K562 (cell line): ENCODE results near the gene PANX1. TPM values are rescaled to one million over a fixed set of nuclear protein-coding genes. Genes with fewer than 3 reads are reported as not detected.

Source experiments
- ATAC-seq: fragments of 200-7000 bp; cut with Tn5 transposase; 3 replicates; pipeline ENCODE4 v1.9.1; 2020; ENCODE audit warnings: moderate library complexity
- BruUV-seq: library from RNA; stranded (reverse); fragments of 400-500 nt; replicated peaks from 2 replicates; lab custom pipeline; 2021; lab: Mats Ljungman, UMichigan
- CTCF ChIA-PET: fragments of 300-600 bp; formaldehyde crosslinking; extraction: SDS; loops from one replicate; lab custom pipeline; 2021; ENCODE audit warnings: low intra/inter-chr PET ratio; lab: Yijun Ruan, JAX
- POLR2A ChIA-PET: fragments of 300-600, 350-650 bp; sonication (Branson Sonifier 250); formaldehyde crosslinking; extraction: SDS; loops from one replicate; lab custom pipeline; 2021; ENCODE audit warnings: antibody characterized with exemption, inconsistent platforms; lab: Yijun Ruan, JAX
- DNase-seq, 4 experiments: peaks; one replicate each; pipeline versions ENCODE4 v3.0.0 to v3.0.0-alpha.2; 2011 to 2018; ENCODE audit warnings: low spot score in 3 of 4, mixed read lengths in 3 of 4; ENCODE audit errors: extremely low read depth in 1 of 4
- FAIRE-seq: peaks from 2 replicates; lab custom pipeline; 2011; peaks lifted over from hg19 to GRCh38; lab: Jason Lieb, UNC
- H2AFZ ChIP-seq: 2 replicates; pipeline ENCODE4 v1.6.0; 2011; ENCODE audit warnings: low read depth, low read length, control low read depth, inconsistent platforms
- H3K27ac ChIP-seq: fragments of 200-600 bp; 3 replicates; pipeline ENCODE4 v1.8.0; 2011; ENCODE audit warnings: low read depth, mild to moderate bottlenecking, control low read depth, inconsistent platforms, low read length, moderate library complexity, mixed read lengths; ENCODE audit errors: extremely low read depth
- H3K27me3 ChIP-seq, 2 experiments: fragments of 300-600 bp in 1 of 2; 2 replicates in 1 of 2; 3 replicates in 1 of 2; pipeline versions ENCODE4 v1.6.0 to v1.8.0; 2011; ENCODE audit warnings: inconsistent platforms in 2 of 2, low read length in 2 of 2, mild to moderate bottlenecking in 1 of 2, mixed read lengths in 1 of 2, moderate library complexity in 1 of 2; ENCODE audit not compliant: control insufficient read depth in 2 of 2, insufficient read depth in 2 of 2
- H3K36me3 ChIP-seq: fragments of 300-600 bp; 3 replicates; pipeline ENCODE4 v1.8.0; 2011; ENCODE audit warnings: mild to moderate bottlenecking, low read length, inconsistent platforms; ENCODE audit not compliant: control insufficient read depth, insufficient read depth
- H3K4me1 ChIP-seq, 2 experiments: fragments of 200-600 bp in 1 of 2; replicated peaks in 1 of 2; 2 replicates in 1 of 2; 3 replicates in 1 of 2; pipeline versions ENCODE4 v1.5.1 to v1.8.0; 2011; ENCODE audit warnings: inconsistent platforms in 2 of 2, low read length in 2 of 2, mild to moderate bottlenecking in 1 of 2, mixed read lengths in 1 of 2, moderate library complexity in 1 of 2; ENCODE audit not compliant: control insufficient read depth in 2 of 2, insufficient read depth in 2 of 2
- H3K4me2 ChIP-seq: 2 replicates; pipeline ENCODE4 v1.6.1; 2011; ENCODE audit warnings: low read length, control low read depth, inconsistent platforms, mixed read lengths; ENCODE audit not compliant: insufficient read depth
- H3K4me3 ChIP-seq: fragments of 200-600 bp; sonication (generic), shearing (Covaris generic); 2 replicates; pipeline ENCODE4 v1.5.1; 2016; ENCODE audit warnings: control low read depth, inconsistent platforms
- H3K79me2 ChIP-seq: fragments of 200-600 bp; 3 replicates; pipeline ENCODE4 v1.8.0; 2011; ENCODE audit warnings: low read length, inconsistent platforms; ENCODE audit not compliant: control insufficient read depth, insufficient read depth
- H3K9ac ChIP-seq, 2 experiments: 2 replicates each; pipeline versions ENCODE4 v1.6.0 to v1.6.1; 2011; ENCODE audit warnings: low read depth in 2 of 2, low read length in 2 of 2, control low read depth in 1 of 2, inconsistent platforms in 1 of 2, mild to moderate bottlenecking in 1 of 2, mixed read lengths in 1 of 2; ENCODE audit not compliant: insufficient read depth in 1 of 2
- H3K9me1 ChIP-seq: one replicate; pipeline ENCODE4 v1.6.0; 2011; ENCODE audit warnings: inconsistent platforms, mild to moderate bottlenecking, low read length, moderate library complexity; ENCODE audit not compliant: control insufficient read depth, insufficient read depth
- H3K9me3 ChIP-seq: replicated peaks from 2 replicates; pipeline ENCODE4 v1.5.1; 2011; ENCODE audit warnings: low read depth, low read length, inconsistent platforms; ENCODE audit not compliant: control insufficient read depth, insufficient read depth
- H4K20me1 ChIP-seq: replicated peaks from 2 replicates; pipeline ENCODE4 v1.6.1; 2011; ENCODE audit warnings: low read length, inconsistent platforms, mixed read lengths; ENCODE audit not compliant: control insufficient read depth, insufficient read depth
- CBFA2T2 ChIP-seq: fragments of 450-650 bp; conservative IDR thresholded peaks from 2 replicates; pipeline ENCODE4 v1.6.1; 2017; ENCODE audit warnings: mild to moderate bottlenecking
- EHMT2 ChIP-seq: fragments of 450-650 bp; IDR thresholded peaks from 2 replicates; pipeline ENCODE4 v1.6.1; 2018; ENCODE audit warnings: antibody characterized with exemption
- ETV1 ChIP-seq: fragments of 450-650 bp; conservative IDR thresholded peaks from 2 replicates; pipeline ENCODE4 v1.6.1; 2016; ENCODE audit warnings: missing genetic modification characterization, control low read depth, low read depth, missing compliant biosample characterization
- GTF2E2 ChIP-seq: fragments of 200-800 bp; sonication (Bioruptor generic); IDR thresholded peaks from 2 replicates; pipeline ENCODE4 v1.6.1; 2016; ENCODE audit warnings: missing genetic modification characterization, missing compliant biosample characterization
- HMG20A ChIP-seq: fragments of 450-650 bp; formaldehyde crosslinking; conservative IDR thresholded peaks from 2 replicates; pipeline ENCODE4 v1.4.0; 2020; ENCODE audit warnings: mild to moderate bottlenecking, mixed read lengths
- NKRF ChIP-seq: fragments of 450-650 bp; IDR thresholded peaks from 2 replicates; pipeline ENCODE4 v1.6.1; 2016; ENCODE audit warnings: borderline replicate concordance
- TSC22D4 ChIP-seq: fragments of 450-650 bp; IDR thresholded peaks from 2 replicates; pipeline ENCODE4 v1.6.1; 2016; ENCODE audit warnings: missing genetic modification characterization, missing biosample characterization, control low read depth
- ZFPM2 ChIP-seq: fragments of 250-450 bp; sonication (Bioruptor Pico); IDR thresholded peaks from 2 replicates; pipeline ENCODE4 v1.5.1; 2022; ENCODE audit warnings: mild to moderate bottlenecking
- ZNF133 ChIP-seq: fragments of 250-450 bp; sonication (Bioruptor Pico); IDR thresholded peaks from 2 replicates; pipeline ENCODE4 v1.4.0; 2020; ENCODE audit warnings: mild to moderate bottlenecking
- WGBS: fragments of 100-300 bp; shearing (Covaris generic); methylation state at CpG from one replicate; pipeline ENCODE4 v1.1.6; 2016; ENCODE audit warnings: low coverage, mixed read lengths; ENCODE audit not compliant: insufficient coverage; ENCODE audit errors: missing lambda C conversion rate; 5-methylcytosine and 5-hydroxymethylcytosine counted together
- in situ Hi-C: fragments of 300-500 bp; cut with MboI; formaldehyde crosslinking; loops from 4 replicates; pipeline ENCODE4 v1.15.0; 2018; ENCODE audit warnings: inconsistent platforms, mixed read lengths
- intact Hi-C: fragments of 100-400 bp; cut with micrococcal nuclease; formaldehyde crosslinking; loops from 2 replicates; pipeline ENCODE4 v1.14.2; 2022
- polyA plus RNA-seq, 8 experiments: library from polyadenylated mRNA; depleted of rRNA in 4 of 8; stranded (reverse) in 5 of 8; unstranded in 3 of 8; fragments of >200 nt; fragmentation: Nextera tagmentation in 2 of 8; fragmentation: Illumina TruSeq in 1 of 8; extraction: Ambion mirVana in 2 of 8; extraction: Trizol in 1 of 8; gene quantifications; 2 replicates each; pipeline versions ENCODE4 v1.2.1 to v1.2.3, GENCODE V29; 2011 to 2014; ENCODE audit warnings: inconsistent platforms in 1 of 8, missing spikeins in 1 of 8
- total RNA-seq, 7 experiments: library from RNA; depleted of rRNA in 6 of 7; stranded (reverse); fragments of >200 nt in 6 of 7; fragmentation: Illumina TruSeq in 2 of 7; extraction: Trizol in 2 of 7; gene quantifications; 2 replicates each; pipeline versions ENCODE4 v1.2.1 to v1.2.3, GENCODE V29; 2011 to 2021; ENCODE audit warnings: low replicate concordance in 1 of 7
- TF ChIP-seq, protein P1 (sequence below), 2 experiments: fragments of 450-650 bp; conservative IDR thresholded peaks; 2 replicates each; pipeline ENCODE4 v1.6.1; 2017; ENCODE audit warnings: mild to moderate bottlenecking in 2 of 2, moderate library complexity in 2 of 2
- TF ChIP-seq, protein P2 (sequence below), 2 experiments: fragments of 450-650 bp; IDR thresholded peaks; 2 replicates each; pipeline ENCODE4 v1.6.1; 2016
- TF ChIP-seq, protein P3 (sequence below): fragments of 450-650 bp; formaldehyde crosslinking; IDR thresholded peaks from 2 replicates; pipeline ENCODE4 v1.4.0; 2022; ENCODE audit warnings: missing genetic modification characterization

The PANX1 gene
- total and polyA plus RNA-seq, 9 of the 15 experiments (the other 6 are each of a cell fraction or from before 2014, with no cell fraction given), result 1.9 to 14.8 (median 10.1) TPM

DNA sequence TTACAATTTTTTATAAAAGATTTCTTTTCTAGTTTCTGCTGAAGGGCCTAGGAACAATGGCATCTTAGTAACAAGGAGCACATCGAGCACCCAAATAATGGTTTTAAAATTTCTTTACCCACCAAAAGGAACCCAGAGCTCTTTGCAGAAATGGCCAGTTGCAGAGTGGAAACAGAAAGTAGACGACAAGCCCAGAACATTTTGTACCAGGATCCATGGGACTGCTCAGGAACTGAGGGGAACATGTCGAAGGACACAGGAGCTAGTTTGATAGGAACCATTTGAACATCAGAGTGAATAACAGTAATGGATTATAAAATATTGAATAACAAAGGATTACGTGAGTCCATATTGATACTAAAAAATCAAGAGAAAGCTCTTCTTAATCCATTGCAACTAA lies 17.3 kb downstream of the PANX1 start:
- no peak overlapping the region for H3K9ac ChIP-seq
- in situ Hi-C loops, result no loop called here
- no peak for DNase-seq
- 72% methylated on average over 4 of the region's 4 CpGs for WGBS
- no peak for TF ChIP-seq CBFA2T2
- no peak for TF ChIP-seq TSC22D4 (tag)
- TF ChIP-seq ZFPM2, result no peak
- TF ChIP-seq, protein P1, sequence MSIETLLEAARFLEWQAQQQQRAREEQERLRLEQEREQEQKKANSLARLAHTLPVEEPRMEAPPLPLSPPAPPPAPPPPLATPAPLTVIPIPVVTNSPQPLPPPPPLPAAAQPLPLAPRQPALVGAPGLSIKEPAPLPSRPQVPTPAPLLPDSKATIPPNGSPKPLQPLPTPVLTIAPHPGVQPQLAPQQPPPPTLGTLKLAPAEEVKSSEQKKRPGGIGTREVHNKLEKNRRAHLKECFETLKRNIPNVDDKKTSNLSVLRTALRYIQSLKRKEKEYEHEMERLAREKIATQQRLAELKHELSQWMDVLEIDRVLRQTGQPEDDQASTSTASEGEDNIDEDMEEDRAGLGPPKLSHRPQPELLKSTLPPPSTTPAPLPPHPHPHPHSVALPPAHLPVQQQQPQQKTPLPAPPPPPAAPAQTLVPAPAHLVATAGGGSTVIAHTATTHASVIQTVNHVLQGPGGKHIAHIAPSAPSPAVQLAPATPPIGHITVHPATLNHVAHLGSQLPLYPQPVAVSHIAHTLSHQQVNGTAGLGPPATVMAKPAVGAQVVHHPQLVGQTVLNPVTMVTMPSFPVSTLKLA (conservative IDR thresholded peaks at IDR 0.05), result no peak
- TF ChIP-seq, protein P2, sequence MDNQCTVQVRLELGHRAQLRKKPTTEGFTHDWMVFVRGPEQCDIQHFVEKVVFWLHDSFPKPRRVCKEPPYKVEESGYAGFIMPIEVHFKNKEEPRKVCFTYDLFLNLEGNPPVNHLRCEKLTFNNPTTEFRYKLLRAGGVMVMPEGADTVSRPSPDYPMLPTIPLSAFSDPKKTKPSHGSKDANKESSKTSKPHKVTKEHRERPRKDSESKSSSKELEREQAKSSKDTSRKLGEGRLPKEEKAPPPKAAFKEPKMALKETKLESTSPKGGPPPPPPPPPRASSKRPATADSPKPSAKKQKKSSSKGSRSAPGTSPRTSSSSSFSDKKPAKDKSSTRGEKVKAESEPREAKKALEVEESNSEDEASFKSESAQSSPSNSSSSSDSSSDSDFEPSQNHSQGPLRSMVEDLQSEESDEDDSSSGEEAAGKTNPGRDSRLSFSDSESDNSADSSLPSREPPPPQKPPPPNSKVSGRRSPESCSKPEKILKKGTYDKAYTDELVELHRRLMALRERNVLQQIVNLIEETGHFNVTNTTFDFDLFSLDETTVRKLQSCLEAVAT (IDR thresholded peaks at IDR 0.05), result no peak
- TF ChIP-seq NKRF, result no peak
- TF ChIP-seq, protein P3, sequence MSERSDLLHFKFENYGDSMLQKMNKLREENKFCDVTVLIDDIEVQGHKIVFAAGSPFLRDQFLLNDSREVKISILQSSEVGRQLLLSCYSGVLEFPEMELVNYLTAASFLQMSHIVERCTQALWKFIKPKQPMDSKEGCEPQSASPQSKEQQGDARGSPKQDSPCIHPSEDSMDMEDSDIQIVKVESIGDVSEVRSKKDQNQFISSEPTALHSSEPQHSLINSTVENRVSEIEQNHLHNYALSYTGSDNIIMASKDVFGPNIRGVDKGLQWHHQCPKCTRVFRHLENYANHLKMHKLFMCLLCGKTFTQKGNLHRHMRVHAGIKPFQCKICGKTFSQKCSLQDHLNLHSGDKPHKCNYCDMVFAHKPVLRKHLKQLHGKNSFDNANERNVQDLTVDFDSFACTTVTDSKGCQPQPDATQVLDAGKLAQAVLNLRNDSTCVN (CRISPR knock-in tag), result no peak
- no peak for TF ChIP-seq ETV1 (tag)
- no peak for TF ChIP-seq HMG20A (CRISPR knock-in tag)
- no peak for TF ChIP-seq GTF2E2
- TF ChIP-seq ZNF133 (CRISPR knock-in tag), result no peak
- TF ChIP-seq EHMT2, result no peak
- TF ChIP-seq, all 486 proteins: peak for 0
- Histone ChIP-seq H3K9me3 (no peaks in the 10 kb centered on the region), H3K36me3 (no peaks in the 10 kb centered on the region), H2AFZ (no peak overlapping the region), H3K9me1 (no peaks in the 10 kb centered on the region), H3K27me3 (no peaks in the 10 kb centered on the region), H3K4me3 (no peak overlapping the region), H3K27ac (no peak overlapping the region), H3K79me2 (peaks cover 75% of the 10 kb centered on the region), H3K4me2 (no peak overlapping the region), H3K4me1 (peaks cover 19 to 46% of the 10 kb centered on the region in 2 experiments), H4K20me1 (no peaks in the 10 kb centered on the region; the same call in 1 of the 2 replicates)
- ChIA-PET CTCF (no interaction called here), POLR2A (no interaction called here)
- no TSS peak for BruUV-seq
- FAIRE-seq (no peak), ATAC-seq (no peak)
- intact Hi-C loops, result no loop called here
